AG04449 (cell line): ENCODE data around the gene AOPEP.

Source experiments
- CTCF ChIA-PET: fragments of 350-600 bp; formaldehyde crosslinking; extraction: SDS; loops from one replicate; lab custom pipeline; 2021; ENCODE audit warnings: antibody characterized with exemption; lab: Yijun Ruan, JAX
- POLR2A ChIA-PET: fragments of 400-600, 350-600 bp; formaldehyde crosslinking; extraction: SDS; loops from one replicate; lab custom pipeline; 2020; ENCODE audit warnings: antibody characterized with exemption, inconsistent platforms; lab: Yijun Ruan, JAX
- DNase-seq: peaks from one replicate; pipeline ENCODE4 v3.0.0-alpha.2; 2010; ENCODE audit warnings: low read depth, low spot score
- H3K4me3 ChIP-seq: 2 replicates; pipeline ENCODE4 v1.5.1; 2011; ENCODE audit warnings: low read depth, mild to moderate bottlenecking, control low read depth, low read length
- CTCF ChIP-seq: IDR thresholded peaks from one replicate; pipeline ENCODE4 v1.5.1; 2011; ENCODE audit warnings: mild to moderate bottlenecking, moderate library complexity, low read length, control low read depth, inconsistent platforms; ENCODE audit not compliant: insufficient read depth; ENCODE audit errors: missing control alignments

The AOPEP gene

GRCh38 chr9:94993160-94993820, 266.8 kb downstream of the AOPEP start:
- ChIA-PET POLR2A (no interaction called here), CTCF (interaction anchor here (1.4 kb wide), 1 partner anchor 11 kb away, joined by 3 read pairs; no protein-coding TSS in a partner anchor)
- no peak for TF ChIP-seq CTCF
- no peak for DNase-seq
- no peak overlapping the region for H3K4me3 ChIP-seq

- POLR2A ChIA-PET, result no interaction called here
- no peak for TF ChIP-seq CTCF
- DNase-seq, result no peak
- CTCF ChIA-PET, result interaction anchor here (0.7 to 2.7 kb wide), 3 partner anchors 11 to 134 kb away, joined by 3 to 8 read pairs (median 3); no protein-coding TSS in a partner anchor
- H3K4me3 ChIP-seq, result no peak overlapping the region
Observed at GRCh38 chr9:94993821-94994165, 267.3 kb downstream of the AOPEP start.

GRCh38 chr9:94995048-94995693, 268.7 kb downstream of the AOPEP start:
- POLR2A ChIA-PET, result interaction anchor here (0.8 kb wide), 1 partner anchor 12 kb away, joined by 3 read pairs; no protein-coding TSS in a partner anchor
- no peak for DNase-seq
- TF ChIP-seq CTCF, result no peak
- no peak overlapping the region for H3K4me3 ChIP-seq
- CTCF ChIA-PET, result interaction anchor here (1.4 to 2.8 kb wide), 3 partner anchors 13 to 314 kb away, joined by 3 to 14 read pairs (median 8); no protein-coding TSS in a partner anchor

- CTCF ChIA-PET, result interaction anchor here (2.8 kb wide), 1 partner anchor 316 kb away, joined by 14 read pairs; no protein-coding TSS in a partner anchor
- POLR2A ChIA-PET, result no interaction called here
- no peak for TF ChIP-seq CTCF
- DNase-seq, result no peak
- no peak overlapping the region for H3K4me3 ChIP-seq
Observed at GRCh38 chr9:94996641-94997040, 270.1 kb downstream of the AOPEP start.

GRCh38 chr9:94997727-94998126, 271.2 kb downstream of the AOPEP start:
- no peak for DNase-seq
- ChIA-PET CTCF (no interaction called here), POLR2A (no interaction called here)
- no peak for TF ChIP-seq CTCF
- no peak overlapping the region for H3K4me3 ChIP-seq

- DNase-seq, result no peak
- no peak overlapping the region for H3K4me3 ChIP-seq
- ChIA-PET POLR2A (no interaction called here), CTCF (interaction anchor here (1.0 to 1.3 kb wide), 3 partner anchors 25 to 216 kb away, joined by 3 to 4 read pairs (median 3); no protein-coding TSS in a partner anchor)
- no peak for TF ChIP-seq CTCF
Observed at GRCh38 chr9:94999832-95000231, 273.3 kb downstream of the AOPEP start.
